ENCODE measurements around the gene SLC1A7.

The SLC1A7 gene

DNA sequence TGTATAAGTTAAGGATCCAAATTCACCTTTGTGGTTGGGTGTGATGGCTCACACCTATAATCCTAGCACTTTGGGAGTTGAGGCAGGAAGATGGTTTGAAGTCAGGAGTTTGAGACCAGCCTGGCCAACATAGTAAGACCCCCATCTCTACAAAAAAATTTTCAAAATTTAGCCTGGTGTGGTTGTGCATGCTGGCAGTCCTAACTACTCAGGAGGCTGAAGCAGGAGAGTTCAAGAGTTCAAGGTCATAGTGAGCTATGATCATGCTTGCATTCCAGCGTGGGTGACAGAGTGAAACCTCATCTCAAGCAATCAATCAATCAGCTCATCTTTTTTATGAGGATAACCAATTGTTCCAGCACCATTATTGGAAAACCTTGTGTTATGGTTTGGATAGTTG, 16.5 kb upstream of the SLC1A7 start:
- DNase-seq, result no peak

DNA sequence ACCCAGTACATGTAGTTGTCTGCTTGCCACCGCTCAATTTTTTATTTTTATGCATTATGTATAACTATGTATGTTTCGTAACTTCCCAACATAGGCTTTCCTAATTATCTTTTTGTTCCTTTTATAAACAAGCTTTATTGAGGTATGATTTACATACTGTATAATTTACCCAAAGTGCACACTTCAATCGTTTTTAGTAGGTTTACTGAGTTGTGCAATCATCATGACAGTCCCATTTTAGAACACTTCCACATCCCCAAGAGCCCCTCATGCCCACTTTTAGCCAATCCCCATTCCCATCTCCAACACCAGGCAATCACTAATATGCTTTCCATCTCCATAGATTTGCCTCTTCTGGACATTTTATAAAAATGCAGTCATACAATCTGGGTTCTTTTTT, 14.3 kb upstream of the SLC1A7 start:
- no peak for DNase-seq

DNA sequence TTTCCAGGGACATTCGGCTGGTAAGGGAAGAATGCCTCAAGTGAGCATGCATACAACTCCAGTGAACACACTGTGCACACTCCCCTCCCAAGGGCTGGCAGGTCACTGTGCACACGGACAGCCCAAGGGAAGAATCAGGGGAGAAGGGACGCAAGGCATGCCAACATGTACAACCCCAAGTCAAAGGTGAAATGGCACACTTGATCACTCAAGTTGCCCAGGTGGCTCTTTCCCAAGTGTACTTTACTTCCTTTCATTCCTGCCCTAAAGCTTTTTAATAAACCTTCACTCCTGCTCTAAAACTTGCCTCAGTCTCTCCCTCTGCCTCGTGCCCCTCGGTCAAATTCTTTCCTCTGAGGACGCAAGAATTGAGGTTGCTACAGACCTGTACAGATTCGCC, 13.5 kb upstream of the SLC1A7 start:
- no peak for DNase-seq

DNA sequence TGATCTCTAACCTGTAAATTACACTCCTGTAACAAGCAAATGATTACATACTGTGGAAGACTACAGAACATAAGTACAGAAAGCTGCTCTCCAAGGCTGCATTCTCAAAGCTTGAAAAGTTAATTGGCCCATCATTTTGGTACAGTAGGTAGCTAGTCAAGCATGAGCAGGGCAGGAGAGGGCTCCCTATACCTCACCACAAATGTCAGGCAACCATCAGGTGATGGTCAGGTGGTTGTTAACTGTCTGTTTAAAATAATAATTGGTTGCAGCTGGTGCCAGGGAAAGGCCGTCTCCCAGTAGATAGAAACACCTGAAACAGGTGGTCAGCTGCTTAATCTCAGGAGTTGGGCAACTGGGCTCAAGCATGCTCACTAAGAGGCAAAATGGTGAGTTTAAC, 13.1 kb upstream of the SLC1A7 start:
- DNase-seq, result peak; percentile 76

DNA sequence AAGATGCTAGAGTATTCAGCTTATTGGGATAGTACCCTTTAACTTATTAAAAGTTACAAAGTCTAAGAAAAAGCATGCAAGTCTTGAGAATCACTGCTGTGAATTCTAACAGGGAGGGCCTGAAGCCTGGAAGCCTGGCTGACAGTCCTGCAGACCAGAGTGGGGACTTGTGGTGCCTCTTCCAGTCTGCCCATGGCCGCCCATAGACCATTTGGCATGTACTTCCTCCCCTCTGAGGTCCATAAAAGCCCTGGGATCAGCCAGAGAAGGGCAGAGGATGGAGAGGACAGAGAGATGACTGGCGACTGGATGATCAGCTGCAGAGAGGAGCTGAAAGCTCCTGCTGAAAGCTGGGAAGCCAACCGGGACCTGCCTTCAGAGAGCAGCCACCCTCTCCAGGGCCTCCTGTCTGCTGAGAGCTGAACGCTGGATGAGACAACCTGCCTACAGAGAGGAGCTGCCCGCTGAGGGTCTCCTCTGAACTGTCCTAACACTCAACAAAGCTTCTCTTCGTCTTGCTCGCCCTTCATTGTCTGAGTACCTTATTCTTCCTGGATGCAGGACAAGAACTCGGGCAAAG, 12.5 kb upstream of the SLC1A7 start:
- no peak for DNase-seq

DNA sequence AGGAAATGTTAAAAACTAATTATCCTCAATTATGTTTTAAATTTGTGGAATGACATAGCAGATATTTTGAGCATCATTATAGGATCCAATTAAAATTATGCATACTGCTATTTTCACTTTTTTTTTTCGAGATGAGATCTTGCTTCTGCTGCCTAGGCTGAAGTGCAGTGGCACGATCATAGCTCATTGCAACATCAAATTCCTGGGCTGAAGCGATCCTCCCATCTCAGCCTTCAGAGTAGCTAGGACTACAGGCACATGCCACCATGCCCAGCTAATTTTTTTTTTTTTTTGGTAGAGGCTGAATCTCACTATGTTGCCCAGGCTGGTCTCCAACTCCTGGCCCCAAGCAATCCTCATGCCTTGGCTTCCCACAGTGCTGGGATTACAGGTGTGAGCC, 11.3 kb upstream of the SLC1A7 start:
- DNase-seq, result no peak

DNA sequence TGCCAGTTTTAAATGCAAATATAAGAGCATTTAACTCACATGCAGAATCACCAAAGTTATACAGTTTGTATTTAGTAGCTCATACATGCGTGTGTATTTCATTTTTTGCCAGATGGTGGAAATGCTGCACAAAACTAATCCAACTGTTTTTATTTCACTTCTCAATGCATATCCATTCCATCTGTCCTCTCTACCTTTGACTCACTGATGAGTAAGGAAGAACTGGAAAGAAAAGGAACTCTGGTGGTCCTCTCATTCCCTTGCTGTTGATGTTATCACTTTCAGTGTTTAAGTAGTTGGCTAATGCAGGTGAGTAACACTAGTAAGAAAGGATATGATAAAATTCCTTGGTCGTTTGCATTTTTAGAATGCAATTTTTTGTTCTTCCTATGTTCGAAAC, 5.7 kb upstream of the SLC1A7 start:
- DNase-seq, result no peak

DNA sequence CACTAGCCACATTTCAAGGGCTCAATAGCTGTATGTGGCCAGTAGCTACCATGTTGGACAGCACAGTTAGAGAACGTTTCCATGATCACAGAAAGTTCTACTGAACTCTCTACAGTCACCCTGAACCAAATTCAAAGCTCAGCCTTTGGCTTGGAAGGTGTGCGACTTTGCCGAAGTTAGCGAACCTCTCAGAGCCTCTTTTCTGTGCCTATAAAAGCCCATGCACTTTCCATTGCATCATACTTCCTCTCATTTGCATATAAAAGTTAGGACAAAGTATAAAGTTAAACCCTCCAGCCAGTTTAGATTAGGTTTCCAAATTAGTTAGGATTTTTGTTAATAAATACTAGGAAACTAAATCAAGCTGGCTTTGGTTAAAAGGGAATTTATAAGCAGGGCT, 4.7 kb upstream of the SLC1A7 start:
- no peak for DNase-seq

DNA sequence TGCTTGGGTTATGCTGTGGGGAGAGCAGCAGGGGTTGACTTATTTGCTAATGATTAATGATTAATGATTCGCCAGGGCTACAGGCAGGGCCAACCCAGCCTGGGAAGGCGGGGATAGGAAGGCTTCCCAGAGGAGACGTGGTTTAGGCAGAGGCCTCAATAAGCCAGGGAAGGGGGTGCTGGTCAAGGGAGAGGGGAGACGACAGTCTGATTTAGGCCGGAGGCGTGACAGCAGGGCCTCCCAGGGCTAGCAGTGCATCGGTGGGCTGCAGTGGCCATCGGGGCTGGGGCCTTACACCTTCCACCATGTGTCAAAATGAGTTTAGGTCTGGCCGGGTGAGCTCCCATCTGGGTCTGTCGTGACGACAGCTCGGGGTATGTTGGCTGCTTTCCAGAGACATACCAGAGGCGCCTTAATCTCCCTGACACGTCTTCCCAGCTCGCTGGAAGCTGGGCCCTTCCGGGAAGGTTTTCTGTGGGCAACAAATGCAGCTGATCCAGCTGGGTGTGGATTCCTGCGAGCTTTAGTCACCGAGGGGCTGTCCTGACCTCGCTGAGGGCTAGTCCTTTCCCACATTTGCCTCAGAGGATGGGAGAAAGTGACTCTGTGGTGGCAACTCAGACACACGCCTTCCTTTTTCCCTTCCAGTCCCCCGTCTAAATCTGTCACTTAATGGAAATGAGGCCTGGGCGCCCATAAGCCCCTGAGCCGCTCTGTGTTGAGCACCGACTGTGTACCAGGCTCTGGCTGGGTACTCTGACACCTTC, 3.7 kb upstream of the SLC1A7 start:
- DNase-seq, result no peak

DNA sequence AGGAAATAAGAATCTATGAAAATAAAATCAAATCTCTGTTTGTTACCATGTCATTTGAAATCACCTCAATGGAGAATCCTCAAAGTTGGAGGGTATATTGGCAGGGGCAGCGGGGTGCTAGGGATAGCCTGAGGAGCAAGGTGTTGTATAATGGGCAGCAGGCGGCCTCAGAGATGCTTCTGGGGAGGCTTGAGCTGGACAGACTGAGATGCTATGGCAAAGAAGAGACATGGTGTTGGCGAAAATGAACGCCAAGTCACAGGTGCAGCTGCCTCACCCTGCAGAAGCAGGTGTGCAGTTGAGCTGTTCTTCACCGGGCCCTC, 3.1 kb upstream of the SLC1A7 start:
- DNase-seq, result no peak

DNA sequence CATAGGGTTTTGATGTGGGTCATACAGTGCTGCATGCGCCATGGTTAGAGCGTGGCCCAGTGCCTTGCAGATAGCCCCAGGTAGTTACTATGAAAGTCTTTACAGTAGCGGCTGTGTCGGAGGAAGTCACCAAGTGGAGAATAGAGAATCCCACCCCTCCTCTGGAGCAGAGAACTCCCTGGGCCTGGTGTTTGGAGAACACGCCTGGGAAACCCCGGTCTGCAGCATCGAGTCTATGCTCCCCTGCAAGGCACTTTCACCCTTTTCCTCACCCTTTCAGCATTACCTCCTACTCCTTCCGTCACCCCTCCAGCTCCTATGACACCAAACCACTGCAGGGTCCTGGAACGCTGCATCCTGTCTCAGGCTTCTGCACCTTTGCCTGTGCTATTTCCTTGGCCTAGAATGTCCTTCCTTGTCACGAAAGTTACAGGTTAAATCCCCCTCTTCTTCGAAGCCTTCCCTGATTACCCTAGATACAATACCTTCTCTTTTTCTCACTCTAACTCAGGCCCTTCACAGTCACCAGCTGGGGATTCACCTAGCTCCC, 2.7 kb upstream of the SLC1A7 start:
- no peak for DNase-seq

DNA sequence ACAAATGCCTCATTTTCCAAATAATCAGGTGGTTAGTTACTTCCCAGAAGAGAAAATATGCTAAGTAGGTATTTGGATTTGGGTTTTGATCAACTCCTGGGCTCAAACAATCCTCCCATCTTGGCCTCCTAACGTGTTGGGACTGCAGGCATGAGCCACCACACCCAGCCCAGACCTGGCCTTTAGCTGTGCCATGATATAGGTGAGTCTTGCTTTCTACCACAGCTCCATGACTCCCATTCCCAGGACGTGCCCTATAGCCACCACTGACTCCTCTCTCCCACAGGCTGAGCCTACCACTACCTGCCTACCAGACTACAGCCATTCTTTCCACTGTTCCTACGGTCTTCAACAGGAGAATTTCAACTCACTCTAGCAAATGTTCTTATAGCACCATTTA, 1.8 kb upstream of the SLC1A7 start:
- no peak for DNase-seq

DNA sequence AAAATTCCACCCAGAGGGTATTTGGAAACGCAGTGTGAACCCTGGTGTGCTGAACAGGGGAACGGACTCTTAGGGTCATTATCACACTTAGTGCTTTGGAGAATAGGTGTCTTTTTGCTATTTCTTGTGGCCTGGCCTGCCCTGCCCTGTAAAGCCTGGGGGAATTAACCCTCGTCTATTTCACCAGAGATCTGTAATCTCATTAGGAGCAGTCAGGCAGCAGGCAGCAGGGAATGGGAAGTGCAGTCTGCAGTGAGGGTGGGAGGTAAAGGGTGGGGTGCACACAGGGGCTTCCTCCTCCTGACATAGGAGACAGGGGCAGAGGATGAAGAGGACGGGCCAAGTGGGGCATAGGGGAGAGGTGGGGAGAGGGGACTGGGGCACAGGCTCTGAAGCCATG, 1.1 kb upstream of the SLC1A7 start:
- DNase-seq, result no peak

DNA sequence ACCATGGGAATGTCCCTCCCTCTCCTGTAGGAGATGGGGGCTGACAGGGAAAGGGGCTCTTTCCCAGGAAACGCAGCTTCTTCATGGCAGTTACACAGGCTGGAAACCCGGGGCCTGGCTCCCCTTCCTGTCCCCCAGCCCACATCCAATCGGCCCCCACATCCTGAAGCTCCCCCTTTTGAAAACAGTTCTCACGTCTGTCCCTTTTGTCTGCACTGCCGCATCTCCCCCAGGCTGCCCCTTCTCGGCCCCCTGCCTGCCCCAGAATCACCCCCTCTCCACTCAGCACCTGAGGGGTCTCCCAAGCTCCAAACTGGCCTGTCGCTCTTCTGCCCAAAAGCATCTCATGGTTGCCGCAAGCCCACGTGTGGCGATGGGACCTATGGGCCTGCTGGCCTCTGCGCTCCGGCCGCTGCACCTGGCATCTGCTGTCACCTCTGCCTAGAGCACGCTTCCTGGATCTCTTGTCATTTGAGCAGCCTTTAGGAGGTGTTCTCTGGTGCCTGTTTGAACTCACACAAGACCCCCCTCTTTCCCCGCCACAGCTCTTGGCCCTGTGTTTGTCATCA, 867 bp downstream of the SLC1A7 start:
- no peak for DNase-seq

DNA sequence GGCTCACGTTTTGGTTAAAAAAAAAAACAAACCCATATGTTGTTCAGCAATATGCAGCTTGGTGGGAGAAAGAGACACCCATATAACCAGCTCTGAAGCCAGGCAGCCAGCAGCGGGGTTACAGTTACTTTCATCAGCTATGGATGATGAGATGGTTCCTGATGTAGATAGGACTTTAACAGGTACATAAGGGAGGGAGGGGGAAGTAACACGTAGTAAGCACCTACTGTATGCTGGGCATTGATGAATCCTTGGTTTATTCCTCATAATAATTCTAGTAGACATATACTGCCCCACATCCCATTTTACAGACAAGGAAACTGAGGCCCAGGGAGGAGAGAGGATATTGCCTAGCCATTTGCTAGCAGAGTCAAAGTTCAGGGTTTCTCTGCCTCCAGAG, 2.0 kb downstream of the SLC1A7 start:
- DNase-seq, result no peak

DNA sequence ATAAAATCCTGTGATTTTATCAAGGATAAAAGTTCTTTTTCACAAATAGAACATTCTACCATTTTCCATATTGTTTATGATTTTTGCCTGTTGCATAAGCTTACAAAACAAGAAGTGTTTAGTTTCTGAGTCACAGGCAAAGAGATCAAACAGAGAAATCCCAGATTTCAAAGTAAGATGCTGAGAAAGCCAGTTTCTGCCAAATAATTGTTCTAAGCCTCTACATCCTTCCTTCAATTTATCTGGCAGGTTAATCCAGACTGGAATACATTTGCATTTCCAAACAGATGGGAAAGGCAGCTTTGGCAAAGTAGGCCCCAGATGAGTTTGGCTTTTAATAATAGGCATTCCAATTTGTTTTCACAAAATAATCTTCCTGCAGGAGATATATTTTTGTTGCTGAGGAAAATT, 2.5 kb downstream of the SLC1A7 start:
- DNase-seq, result no peak

DNA sequence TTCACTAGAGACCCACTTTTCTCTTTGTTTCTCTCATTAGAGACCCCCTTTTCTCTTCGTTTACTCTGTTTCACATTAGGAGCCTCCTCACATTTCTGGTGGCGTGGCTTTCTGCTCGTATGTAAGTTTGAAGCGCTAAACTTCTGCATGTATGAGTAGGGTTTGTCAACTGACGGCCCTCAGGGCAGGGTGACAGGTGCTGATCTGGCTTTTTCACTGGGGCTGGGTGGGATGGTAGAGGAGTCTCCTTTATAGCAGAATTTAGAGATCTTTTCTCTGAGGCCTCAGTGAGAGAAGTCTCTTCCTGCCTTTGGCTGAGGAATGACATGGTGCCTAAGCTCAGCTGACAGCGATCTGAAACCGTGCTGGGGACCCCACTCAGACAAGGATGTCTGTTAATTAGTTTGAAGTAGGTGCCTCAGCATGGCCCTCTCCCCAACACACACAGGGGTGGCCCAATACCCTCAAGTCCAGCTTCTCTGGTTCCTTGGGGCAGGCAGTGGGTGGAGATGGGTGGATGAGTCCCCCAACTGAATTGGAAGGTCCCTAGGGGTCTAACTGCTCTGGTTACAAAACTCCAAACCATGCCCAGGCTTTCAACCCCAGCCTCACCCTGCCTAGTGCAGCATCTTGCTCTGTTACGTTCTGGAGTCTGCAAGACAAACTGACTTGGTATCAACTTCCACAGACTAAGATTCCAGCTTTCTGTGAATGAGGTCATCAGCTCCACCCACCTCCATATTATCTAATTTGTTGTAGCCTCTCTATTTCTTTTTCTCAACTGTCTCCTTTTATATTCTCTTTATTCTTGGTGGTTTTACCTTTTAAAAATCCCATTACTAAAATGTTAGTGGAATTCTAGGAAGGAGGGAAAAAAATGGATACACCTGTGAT, 3.2 kb downstream of the SLC1A7 start:
- no peak for DNase-seq

DNA sequence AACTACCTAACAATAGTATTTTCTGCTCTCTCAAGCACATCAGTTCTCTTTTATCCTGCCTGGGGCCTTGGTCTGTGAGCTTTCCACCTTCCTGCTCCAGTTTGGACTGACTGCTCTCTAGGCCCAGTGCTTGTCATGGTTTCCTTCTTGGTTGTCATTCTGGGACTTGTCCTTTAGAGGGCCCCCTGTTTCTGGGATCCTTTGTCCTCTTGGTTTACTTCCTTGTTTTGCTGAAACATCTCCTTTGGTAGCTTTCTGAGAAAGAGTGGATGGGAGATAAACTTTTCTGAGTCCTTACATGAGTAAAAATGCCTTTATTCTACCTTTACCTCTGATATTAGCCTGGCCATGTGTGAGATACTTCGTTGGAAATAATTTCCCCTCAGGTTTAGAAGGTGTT, 4.7 kb downstream of the SLC1A7 start:
- DNase-seq, result no peak

DNA sequence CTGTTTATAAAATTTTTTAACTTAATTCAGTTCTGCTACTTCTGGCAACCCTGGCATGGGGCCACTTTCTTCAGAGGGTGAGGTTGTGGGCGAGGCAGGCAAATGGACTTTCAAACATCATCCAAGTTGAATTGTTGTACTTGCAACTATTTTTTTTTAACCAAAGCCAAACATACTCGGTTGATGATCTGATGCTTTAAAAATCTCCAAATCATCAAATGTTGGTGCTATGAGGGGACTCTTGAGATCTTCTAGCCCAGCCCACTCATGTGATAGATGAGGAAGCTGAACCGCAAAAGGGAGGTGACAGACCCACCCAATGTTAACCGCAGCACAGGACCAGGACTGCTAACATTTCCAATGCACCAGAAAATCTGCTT, 6.7 kb downstream of the SLC1A7 start:
- no peak for DNase-seq

DNA sequence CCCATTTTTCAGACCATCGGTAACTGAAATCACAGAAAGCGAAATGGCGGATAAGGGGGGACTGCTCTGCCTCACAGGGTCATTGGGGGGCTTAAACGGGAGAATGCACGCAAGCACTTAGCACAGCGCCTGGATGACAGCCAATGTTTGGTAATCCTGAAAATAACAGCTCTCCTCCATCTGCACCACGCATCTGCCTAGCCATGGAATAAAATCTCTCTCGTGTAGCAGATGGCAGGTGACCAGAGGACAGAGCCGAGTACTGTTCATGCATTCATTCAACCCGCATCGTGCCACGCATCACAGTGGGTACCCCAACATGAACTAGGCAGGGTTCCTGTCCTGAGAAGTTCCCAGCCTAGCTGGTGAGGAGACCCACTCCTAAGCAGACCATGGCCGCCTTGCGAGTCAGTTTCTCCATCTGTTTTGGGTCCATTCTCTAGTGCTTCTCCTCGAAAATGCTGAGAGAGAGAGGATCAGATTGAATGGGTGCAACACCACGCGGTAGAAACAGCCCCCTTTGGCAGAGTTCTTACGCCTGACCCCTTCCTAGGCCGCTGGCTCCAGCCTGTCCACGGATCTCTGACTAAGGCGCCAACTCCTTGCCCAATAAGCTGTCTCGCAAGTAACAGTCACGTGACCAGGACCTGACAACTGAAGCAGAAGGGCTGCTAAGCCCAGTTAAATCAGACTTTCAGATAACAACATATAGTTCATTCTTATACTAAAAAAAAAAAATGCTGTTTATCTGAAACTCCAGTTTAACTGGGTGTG, 7.3 kb downstream of the SLC1A7 start:
- DNase-seq, result no peak

DNA sequence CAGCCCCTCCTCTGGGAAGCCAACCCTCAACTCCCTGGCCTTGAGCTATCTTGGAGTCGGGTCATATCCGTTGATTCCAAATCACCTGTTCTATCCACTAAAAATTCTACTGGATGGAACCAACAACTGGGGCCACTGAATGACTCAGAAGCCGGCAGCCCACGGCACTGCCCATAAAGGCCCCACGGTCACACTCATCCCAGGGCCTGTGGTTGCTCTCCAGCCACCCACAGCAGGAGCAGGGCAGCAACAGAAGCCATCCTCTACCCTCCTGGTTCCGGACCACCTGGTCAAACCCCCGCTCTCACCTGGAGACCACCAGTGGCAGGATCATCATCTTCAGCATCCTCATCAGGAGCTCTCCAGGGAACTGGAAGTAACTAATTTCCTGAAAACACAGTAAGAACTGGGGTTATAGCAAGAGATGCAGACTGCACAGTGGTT, 8.4 kb downstream of the SLC1A7 start:
- no peak for DNase-seq

DNA sequence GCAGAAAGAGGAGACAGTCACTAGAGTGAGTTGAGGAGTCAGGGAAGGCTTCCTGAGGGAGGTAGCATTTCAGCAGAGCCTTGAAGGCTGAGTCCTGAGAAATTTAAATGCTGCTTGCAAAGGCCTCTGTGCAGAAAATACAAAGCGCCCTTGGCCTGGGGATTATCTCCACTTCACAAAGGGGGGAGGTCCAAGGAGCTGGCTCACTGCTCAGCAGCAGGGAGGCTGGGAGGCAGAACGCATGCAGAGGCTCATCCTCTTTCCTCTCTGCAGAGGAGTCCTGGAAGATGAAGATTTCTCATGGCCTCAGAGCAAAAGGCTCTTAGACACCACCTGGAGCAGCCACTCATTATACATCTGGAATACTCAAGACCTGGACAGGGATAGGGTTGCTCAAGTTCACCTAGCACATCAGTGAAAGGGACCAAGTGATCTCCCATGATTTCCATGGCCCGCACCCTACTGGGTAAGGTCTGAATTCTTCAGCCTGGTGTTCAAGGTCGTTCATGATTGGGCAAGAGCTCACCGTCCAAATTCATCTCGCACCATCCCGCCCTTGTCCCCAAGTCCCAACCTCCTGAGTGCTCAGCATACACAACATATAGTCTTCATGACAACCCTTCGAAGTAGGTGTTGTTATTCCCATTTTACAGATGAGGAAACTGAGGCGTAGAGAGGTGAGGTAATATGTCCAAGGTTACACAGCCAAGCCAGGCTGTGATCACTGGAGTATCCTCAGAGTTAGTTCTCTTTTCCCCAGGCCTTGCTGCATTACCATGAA, 9.0 kb downstream of the SLC1A7 start:
- DNase-seq, result no peak

Data from NCI-H146 (cell line).